Glomerular visceral epithelial cell (primary cell): ENCODE measurements around the gene TUT1.
"Not testable (repeated sequence)": the region's sequence is repeated elsewhere in the genome, so short reads cannot be mapped to it uniquely, and the experiment has no call there.

ENCODE experiments used
- DNase-seq: peaks from one replicate; pipeline ENCODE4 v3.0.0-alpha.2; 2016; ENCODE audit errors: extremely low spot score

Gene TUT1

GRCh38 chr11:62556108-62556874, 35.0 kb downstream of the TUT1 start:
- peak; percentile 95 for DNase-seq

DNA sequence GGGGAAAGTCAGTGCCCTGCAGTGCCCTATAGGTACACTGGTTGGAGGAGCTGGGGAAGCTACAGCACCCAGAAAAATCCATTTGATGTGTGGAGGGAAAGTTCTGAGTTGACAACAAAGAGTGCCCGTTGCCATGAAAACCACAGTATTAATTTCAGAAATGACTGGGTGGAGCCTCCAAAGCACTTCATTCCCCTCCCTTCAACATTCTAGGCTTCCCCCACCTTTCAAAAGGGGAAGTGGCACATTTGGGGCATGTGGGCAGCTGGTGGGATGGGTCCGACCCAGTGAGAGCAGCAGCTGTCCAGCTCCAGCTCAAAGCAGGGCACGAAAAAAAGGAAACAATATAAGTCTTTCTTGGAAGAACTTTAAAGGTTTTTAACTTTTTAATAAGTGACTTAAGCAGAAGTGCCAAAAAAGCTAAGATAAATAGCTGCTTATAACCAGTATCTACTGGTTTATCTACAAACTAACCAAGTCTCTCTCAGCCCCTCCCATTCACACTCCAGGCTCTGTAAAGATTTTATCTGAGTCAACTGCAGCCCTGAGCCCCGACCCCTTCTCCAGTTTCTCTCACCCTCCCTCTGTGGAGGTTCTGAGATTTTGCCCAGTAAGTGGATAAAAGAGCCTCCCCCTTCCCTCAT, 35.7 kb downstream of the TUT1 start:
- peak; percentile 9 for DNase-seq

DNA sequence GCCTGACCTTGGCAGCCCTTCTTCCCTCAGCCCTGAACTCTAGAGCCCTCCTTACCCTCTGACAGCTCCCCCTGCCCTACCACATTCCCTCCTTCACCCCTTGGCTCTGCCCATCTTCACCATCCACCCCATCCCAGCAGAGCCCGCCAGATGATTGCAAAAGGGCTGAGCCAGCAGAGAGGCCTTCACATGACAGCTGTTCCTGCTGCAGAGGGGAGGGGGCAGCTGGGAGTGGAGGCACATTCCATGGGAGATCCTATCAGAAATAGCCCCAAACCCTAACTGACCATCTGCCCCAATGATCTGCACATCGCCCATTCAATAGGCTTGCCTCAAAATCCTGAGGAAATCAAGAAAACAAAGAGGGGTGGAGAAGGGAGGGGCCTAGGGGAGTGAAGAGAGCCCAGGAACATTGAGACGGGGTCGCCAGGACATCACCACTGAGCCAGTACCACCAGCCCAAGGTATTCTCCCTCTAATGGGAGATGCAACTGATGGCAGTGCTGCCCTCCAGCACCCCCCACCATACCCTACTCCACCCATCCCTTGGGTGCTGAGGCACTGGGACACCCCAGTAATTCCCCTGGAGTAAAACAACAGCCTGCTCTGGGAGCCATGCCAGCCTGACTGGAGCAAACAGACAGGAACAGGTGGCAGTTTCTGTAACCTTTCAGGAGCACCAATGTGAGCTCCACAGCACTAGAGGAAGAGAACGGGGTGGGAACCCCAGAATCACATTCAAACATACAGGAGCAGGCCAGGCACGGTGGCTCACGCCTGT, 36.7 kb downstream of the TUT1 start:
- DNase-seq: no peak

DNA sequence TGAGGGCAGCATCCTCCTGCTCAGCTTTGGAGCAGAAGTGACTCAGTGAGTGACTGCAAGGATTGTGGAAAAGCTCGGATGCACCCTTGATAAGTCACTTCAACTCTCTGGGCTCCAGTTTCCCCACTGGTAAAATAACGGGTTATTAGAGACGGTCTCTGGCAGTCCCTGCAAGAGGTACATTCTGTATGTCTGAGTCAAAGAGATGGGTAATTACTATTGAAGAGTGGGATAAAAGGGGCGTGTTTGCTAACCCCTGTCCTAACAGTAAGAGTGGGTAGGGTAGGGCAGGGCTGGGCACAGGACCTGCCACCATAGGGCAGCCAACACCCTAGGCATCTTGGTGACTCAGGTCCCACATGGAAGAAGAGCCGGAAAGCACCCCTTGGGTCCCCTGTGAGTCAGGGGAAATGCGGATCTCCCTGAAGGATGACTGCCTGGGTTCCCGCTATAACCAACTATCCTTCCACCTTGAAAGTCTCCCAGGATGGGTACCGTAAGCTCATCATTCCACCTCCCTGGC, 37.4 kb downstream of the TUT1 start:
- peak; percentile 82 for DNase-seq

DNA sequence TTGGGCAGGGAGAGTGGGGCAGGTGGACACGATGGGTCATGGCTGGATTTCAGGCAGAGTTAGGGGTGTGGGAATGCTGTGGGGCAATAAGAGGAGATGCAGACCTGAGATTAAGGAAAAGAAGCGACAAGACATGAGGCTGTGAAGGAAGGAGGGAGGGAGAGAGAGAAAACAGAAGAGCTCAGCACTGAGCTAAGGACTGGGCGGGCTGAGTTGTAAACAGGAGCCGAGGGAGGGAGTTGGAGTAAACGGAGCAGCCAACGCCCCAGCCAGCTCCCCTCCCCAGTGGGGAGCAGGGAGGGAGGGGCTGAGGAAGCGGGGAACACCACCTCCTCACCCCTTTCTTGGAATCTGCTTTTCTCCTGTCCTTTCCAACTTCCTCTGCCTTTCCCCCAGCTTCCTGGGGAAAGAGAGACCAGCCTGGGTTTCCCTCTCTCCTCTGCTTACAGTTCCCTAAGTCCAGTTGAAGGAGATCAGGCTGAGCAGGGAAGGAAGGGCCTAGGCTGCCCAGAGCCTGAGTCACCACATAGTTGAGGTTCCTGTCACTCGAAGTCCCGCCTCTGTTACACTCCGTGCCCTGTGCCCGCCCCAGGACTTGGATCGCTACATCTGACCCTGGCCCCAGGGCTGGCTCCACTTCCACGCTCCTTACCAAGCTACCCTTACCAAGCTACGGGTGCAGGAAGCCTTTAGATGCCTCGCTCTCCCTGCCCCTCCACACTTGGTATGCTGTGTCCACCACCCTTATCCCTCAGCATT, 38.1 kb downstream of the TUT1 start:
- peak; percentile 94 for DNase-seq

GRCh38 chr11:62552485-62553079, 38.7 kb downstream of the TUT1 start:
- DNase-seq: peak; percentile 17

DNA sequence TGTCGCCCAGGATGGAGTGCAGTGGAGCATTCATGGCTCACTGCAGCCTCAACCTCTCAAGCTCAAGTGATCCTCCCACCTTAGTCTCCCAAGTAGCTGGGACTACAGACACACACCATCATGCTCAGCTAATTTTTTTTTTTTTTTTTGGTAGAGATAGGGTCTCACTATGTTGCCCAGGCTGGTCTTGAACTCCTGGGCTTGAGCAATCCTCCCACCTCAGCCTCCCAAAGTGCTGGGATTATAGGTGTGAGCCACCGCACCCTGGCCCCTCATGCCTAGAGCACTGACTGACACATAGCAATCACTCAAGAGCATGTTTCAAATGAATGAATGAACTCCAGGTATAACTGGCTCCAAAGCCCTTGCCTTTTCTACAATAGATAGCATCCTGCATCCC, 40.8 kb downstream of the TUT1 start:
- DNase-seq: not testable (repeated sequence)

GRCh38 chr11:62548545-62549335, 42.6 kb downstream of the TUT1 start:
- DNase-seq: no peak

DNA sequence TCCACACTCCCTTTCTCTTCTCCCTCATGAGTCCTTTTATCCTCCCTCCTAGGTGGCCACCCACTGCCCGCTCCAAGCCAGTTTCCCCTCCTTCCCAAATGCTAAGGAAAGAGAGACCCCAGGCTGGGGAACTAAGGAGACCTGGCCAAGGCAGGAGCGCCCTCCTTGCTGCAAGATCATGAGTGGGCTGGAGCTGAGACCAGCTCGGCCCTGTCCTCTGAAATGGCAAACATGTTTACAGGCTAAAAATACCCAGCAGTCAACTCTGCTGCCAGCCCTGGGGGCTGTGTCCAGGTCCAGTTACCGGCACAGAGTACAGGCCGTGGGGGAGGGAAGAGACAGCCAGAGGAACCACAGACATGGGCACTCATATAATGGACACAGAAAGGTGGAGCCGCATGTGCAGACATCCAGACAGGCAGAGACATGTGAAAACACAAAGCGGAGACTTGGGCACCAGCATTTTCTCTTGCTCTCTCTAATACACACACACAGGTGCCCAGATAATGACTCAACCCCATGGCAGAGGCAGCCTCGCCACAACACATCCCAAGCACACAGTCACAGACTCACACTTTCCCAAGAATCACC, 43.5 kb downstream of the TUT1 start:
- DNase-seq: peak; percentile 56

- DNase-seq: peak; percentile 44
Measured at GRCh38 chr11:62546929-62547625, 44.2 kb downstream of the TUT1 start.

GRCh38 chr11:62546244-62546928, 44.9 kb downstream of the TUT1 start, which contains the start of gene AHNAK:
Gene AHNAK, minus strand, starts transcription at chr11:62546806. Its CDS starts 10,708 bp downstream, at chr11:62536098.
- DNase-seq: peak; percentile 65

DNA sequence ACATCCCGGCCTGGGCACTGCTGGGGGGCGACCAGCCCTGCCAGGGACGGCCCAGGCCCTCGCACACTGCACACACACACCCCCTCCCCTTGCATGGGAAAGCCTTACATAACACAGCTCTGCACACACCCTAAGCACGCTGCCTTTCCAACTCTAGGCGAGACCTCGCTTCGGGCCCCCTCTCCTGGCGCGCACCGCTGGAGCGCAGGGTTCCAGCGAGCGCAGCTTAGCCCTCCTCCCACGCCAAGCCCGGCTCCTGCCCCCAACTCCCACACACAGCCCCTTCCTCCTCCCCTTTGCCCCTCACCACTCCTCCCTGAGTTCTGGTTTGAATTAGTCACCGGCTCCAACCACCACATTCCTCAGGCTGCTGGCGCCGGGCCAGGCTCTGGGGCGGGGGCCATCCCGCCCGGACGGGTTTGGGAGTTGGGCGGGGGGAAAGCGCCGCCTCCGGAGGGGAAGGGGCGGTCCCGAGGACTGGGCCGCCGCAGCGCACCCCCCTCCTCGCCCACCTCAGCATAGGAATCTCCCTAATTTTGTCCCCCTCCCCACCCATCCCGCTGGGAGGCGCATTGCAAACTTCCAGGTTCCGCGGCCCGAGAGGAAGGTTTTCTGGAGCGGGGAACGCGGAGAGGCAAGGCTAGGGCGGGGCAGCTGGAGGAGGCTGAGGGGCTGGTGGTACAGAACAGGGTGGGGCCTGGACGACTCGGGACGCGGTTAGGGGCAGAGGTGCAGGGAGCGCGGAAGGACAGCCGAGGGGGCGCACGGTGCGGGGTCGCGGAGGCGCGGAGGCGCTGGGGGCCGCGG, 45.7 kb downstream of the TUT1 start:
- DNase-seq: peak; percentile 96

GRCh38 chr11:62544581-62545436, 46.5 kb downstream of the TUT1 start:
- DNase-seq: peak; percentile 25

DNA sequence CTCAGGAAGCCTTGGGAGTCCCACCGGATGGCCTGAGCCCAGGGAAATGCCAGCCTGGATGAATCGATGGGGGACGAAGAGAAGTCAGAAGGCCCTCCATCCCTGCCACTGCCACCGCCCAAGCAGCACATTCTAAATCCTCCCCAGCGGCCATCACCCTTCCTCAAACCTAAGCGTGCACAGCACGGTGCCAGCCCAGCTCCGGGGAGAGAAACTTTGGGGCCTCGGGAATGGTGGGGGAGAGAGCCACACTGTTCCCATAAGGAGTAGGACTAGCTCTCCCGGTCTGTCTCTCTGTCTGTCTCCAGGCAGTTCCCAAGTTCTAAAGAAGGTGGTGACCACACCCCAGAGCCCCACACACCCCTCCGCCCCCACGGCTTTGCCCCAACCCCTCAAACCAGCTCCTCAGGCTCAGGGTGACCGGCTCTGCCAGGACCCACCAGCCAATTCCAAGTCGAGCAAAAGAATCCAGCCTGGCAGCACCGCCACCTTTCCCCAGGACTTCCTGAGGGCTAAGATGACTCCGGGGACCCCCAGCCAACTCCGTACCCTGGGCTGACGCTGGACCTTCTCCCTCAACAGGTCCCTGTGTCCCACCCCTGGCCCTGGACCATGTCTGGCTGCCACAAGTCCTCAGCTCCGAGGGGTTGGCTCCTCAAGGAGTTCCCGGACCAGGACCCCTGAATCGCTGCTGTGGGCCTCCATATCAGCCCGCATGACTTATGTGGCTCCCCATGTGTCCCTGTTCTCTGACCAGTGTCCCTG, 47.5 kb downstream of the TUT1 start:
- peak; percentile 21 for DNase-seq

- peak; percentile 84 for DNase-seq
Measured at GRCh38 chr11:62542750-62543567, 48.4 kb downstream of the TUT1 start.
